SK-N-SH treated with all-trans-retinoic acid at 6 μM for 48 hours (cell line): ENCODE results near the gene ARHGEF3.

ENCODE experiments used
- ESRRG ChIP-seq: fragments of 250-450 bp; sonication (Bioruptor Pico); IDR thresholded peaks from 2 replicates; pipeline ENCODE4 v1.6.1; 2021; ENCODE audit warnings: mild to moderate bottlenecking
- TCF4 ChIP-seq: fragments of 250-450 bp; sonication (Bioruptor Pico); IDR thresholded peaks from 2 replicates; pipeline ENCODE4 v1.8.0; 2021; ENCODE audit warnings: mild to moderate bottlenecking, moderate library complexity, borderline replicate concordance
- ZFP30 ChIP-seq: fragments of 450-650 bp; formaldehyde crosslinking; IDR thresholded peaks from 2 replicates; pipeline ENCODE4 v1.5.0; 2022; ENCODE audit warnings: mild to moderate bottlenecking, moderate library complexity
- ZNF70 ChIP-seq: fragments of 450-650 bp; formaldehyde crosslinking; IDR thresholded peaks from 2 replicates; pipeline ENCODE4 v1.5.0; 2020; ENCODE audit warnings: mild to moderate bottlenecking, moderate library complexity
- TF ChIP-seq, protein P1 (sequence below): fragments of 250-450 bp; sonication (Bioruptor Pico); IDR thresholded peaks from 2 replicates; pipeline ENCODE4 v1.5.1; 2020; ENCODE audit warnings: low read depth, mild to moderate bottlenecking, moderate library complexity

DNA sequence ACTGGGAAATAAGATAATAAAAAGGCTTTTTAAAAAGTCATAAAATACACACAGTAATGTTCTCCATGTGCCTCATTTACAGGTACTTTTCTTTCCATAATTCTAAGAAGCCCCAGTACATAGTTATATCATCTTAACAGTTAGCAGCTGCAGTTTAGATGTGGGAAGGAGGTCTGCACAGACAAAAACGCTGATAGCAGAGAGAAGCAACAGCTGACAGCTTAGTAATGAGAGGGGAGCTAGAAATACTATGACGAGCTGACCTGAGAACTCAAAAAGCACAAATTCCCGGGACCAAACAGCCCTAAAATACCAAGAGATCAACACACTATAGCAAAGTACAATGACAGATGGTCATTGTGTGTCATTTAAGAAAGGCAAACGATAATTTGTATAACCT, 36.7 kb upstream of the ARHGEF3 start:
- TF ChIP-seq, protein P1, sequence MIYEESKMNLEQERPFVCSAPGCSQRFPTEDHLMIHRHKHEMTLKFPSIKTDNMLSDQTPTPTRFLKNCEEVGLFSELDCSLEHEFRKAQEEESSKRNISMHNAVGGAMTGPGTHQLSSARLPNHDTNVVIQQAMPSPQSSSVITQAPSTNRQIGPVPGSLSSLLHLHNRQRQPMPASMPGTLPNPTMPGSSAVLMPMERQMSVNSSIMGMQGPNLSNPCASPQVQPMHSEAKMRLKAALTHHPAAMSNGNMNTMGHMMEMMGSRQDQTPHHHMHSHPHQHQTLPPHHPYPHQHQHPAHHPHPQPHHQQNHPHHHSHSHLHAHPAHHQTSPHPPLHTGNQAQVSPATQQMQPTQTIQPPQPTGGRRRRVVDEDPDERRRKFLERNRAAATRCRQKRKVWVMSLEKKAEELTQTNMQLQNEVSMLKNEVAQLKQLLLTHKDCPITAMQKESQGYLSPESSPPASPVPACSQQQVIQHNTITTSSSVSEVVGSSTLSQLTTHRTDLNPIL: no peak
- TF ChIP-seq ZFP30 (CRISPR knock-in tag) (no peak), ZNF70 (no peak), TCF4 (CRISPR knock-in tag) (no peak), ESRRG (CRISPR knock-in tag) (no peak)
